Inflammatory macrophage (primary cell): ENCODE results near the gene TSC22D1.
"Not testable (repeated sequence)": the region's sequence is repeated elsewhere in the genome, so short reads cannot be mapped to it uniquely, and the experiment has no call there.

Source experiments
- DNase-seq, 2 donors: peaks; one replicate each; pipeline ENCODE4 v3.0.0-alpha.2; 2020 to 2022

The TSC22D1 gene

DNA sequence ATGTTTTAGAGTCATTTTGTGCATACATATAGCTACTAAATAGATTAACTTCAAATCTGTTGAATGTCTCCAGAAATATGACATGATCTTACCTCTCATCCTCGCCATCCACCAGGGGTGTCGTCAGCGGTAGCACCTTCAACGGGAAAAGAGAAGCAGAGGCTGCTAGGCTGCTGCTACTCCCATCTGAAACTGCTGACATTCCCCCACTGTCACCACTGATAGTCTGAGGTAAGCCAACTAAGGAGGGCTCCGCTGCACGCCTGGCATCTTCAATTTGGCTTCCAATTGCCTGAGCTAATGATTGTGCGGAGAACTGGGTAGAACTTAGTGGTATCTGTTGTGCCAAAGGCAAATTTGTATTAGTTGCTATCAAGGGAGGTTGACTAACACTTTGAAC lies 3.1 kb downstream of the TSC22D1 start:
- DNase-seq = no peak

DNA sequence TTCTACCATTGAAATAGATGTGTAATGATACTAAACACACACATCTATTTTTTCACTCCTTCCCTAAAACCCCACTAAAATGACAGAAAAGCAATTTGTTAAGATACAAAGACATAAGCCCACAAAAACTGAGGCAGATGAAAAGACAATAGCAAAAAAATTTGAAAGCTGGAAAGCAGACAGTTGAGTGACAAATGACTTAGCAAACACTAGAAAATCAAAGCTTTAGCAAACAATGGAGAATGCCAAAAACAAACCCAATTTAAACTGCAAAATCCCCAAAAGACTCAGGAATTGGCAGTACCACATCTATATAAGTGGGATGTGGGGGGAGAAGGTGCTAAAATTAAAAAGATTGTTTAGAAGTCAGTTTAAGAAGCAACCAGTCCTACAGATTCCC lies 9.5 kb downstream of the TSC22D1 start:
- DNase-seq = no peak

DNA sequence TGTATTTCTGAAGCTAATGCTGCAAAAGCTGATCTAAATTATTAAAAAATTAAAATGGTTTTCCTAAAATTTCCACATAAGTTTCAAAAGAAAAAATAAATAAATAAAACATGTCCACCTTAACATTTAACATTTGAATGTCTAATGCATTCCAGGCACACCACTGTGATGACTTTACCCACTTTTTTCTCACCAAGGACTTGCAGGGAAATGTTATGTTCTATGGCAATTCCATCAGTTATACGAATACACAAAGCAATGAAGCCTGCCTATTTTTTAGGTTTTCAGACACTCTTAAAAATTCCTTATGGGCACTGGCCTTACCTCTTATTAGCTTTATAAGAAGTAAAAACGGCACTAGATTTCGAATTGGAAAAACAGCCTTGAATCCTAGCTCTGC lies 10.2 kb downstream of the TSC22D1 start:
- no peak for DNase-seq

DNA sequence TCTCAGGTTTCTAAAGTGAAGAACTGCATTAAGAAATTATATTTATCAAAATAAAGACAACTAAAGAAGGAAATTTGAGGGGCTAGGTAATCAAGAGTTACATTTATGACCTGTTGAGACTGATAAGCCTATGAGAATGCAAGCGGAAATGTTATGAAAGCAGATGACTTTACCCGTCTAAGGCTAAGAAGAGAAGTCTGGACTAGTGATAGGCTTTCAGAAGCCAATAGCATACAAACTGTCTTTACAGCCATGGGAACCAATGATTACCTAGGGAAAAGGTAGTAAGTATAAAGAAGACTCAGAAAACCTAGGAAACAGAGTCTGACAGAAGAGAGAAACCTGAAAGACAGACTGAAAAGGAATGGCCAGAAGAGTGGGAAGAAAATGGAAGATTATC lies 11.2 kb downstream of the TSC22D1 start:
- DNase-seq = no peak

DNA sequence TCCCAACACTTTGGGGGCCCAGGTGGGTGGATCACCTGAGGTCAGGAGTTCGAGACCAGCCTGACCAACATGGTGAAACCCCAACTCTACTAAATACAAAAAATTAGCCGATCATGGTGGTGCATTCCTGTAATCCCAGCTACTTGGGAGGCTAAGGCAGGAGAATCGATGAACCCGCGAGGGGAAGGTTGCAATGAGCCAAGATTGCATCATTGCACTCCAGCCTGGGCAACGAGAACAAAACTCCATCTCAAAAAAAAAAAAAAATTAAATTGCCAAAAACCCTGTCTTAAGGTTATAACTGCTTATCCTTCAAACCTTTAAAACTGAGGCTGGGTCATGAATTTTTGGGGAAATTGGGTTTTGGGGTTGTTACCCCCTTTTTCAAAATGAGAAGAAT lies 13.3 kb downstream of the TSC22D1 start:
- not testable (repeated sequence) for DNase-seq

DNA sequence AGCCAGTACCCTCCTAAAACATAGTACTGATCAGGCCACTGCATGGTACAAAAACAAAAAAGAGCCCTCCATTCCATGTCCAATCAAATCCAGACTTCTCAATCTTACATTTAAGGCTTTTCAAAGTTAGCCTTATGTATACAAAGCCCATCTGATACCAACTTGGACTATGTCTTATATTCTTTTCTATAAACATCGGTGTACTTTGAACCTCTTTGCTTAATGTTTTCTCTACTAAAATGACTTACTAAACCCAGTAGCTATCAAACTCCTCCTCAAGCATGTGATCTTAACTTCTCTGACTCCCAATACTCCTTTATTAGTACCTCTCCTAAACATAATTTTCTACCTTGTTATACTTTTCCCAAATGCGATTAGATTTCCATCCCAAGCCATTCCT lies 14.8 kb downstream of the TSC22D1 start:
- DNase-seq = no peak

DNA sequence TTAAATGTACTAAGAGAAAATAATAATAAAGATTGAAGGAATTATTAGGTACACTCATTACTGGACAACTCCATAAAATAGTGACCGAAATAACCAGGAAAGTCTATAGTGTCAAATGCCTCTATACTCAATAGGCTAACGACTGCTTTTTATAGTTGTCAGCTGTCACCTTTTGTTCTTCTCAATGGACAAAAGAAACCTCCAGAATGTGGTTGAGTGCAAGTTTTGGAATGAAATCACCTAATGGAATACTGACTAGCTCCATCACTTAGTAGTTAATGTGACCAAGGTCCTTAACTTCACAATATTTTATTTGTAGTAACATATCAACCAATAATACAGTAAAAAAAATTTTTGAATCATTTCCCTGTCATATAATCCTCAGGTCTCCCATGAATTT lies 18.1 kb downstream of the TSC22D1 start:
- DNase-seq = no peak

DNA sequence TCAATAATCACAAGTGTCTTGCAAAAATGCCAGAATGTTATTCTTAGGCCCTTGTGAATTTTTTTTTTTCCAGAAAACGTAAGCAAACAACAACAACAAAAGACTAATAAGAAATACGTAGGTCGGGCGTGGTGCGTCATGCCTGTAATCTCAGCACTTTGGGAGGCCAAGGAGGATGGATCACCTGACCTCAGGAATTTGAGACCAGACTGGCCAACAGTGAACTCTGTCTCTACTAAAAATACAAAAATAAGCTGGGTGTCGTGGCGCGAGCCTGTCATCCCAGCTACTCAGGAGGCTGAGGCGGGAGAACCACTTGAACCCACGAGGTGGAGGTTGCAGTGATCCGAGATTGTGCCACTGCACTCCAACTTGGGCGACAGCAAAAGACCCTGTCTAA lies 20.9 kb downstream of the TSC22D1 start:
- DNase-seq = no peak

DNA sequence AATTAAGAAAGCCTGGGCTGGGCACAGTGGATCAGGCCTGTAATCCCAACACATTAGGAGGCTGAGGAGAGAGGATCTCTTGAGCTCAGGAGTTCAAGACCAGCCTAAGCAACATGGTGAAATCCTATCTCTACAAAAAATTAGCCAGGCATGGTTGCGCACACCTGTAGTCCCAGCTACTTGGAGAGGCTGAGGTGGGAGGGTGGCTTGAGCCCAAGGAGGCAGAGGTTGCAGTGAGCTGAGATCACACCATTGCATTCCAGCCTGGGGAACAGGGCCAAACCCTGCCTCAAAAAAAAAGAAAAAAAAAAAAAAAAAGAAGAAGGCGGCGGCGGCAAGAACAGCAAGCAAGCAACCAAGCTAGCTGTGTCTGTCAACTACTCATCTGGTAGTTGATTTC lies 26.7 kb downstream of the TSC22D1 start:
- no peak for DNase-seq

DNA sequence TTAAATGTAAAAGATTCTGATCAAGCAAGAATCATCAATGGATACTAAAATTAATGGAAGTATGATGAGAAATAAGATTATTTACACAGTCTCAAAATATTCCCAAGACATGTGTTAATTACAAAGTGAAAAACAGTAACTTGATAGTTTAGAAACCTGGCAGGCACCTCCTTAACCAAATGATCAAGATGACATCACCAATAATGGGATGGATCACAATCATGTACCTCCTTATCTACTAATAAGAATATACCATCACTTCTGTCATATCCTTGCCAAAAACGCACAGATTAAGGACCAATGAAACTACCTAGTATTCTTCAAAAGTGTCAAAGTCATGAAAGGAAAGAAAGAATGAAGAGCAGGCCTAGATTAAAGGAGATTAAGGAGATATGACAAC lies 30.0 kb downstream of the TSC22D1 start:
- DNase-seq = no peak

DNA sequence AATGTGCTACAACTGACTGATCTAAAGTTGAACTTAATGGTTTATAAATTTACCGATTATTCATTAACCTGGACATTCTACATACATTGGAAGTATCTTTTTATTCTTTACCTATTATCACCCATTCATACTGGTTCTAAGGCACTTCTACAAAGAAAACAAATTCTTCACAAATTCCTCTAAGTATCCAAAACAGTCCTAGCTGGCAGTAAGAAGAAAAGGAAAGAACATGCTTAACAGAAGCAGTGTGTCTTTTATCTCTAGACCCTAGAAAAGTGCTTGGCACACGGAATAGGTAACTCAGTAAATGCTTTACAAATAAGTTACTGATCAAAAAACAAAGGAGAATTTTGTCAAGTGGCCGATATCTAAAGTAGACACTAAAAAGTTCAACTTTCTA lies 32.8 kb downstream of the TSC22D1 start:
- DNase-seq = no peak

DNA sequence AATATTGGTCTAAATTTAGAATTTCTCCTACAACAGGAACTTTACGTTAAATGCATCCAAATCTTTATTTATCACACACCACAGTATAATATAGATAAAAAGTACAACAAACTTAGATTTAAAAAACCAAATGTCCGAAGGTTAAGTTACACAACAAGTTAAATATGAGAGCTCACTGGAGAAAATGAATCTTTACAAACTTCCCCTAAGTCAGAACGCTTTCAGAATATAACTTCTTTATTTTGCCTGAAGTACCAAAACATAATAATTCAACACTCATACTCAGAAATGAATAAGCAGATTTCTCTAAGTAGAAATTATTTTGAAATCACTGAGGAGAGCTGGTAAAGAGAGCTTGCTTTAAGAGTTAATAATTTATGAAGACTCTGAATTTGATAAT lies 33.8 kb downstream of the TSC22D1 start:
- DNase-seq = peak; percentile 4 to 26

DNA sequence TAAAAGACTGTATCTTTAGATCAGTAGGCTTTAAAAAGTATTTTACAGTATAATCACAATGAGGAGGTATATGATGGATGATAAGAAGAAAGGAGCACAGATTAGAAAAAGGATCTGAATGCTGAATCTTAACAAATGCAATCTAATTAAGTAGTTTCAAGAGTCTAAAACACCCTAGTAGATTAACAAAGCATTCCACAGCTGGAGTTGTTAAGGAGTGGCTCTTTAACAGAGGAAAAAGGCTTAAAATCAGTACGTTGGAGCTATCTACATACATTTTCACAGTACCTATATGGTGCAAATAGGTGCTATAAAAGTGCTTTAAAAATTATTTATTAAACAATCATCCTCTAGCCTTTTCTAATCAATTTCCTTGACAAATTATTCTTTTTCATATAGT lies 34.5 kb downstream of the TSC22D1 start:
- DNase-seq = no peak

DNA sequence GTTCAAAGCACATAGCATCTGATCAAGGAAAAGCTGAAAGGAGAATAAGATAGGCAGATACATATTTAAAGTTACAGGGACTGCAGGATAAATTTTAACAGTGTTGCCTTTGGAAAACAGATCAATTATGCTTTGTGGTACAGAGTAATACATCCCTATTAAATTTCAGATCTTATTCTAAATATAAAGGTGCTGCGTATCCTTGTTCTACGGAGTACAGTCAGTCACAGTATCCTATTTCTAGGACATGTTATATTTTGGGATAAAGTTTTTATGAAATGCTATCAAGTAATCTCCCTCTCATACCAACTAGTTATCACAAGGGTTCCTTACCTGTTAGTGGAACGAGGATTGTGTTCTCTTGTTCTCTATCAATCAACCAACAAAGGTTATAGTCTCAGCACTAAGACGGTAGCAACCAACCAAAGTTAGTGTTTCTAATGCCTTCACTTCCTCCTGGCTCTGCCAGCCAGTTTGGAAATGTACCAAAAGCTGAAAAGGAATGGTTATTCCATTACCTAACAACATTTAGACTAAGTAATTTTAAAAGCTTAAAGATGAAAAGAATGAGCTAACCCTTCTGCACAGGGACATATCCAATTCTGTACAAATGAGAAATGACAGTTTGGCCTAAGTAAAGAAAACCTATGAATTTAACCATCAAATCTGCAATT lies 35.2 kb downstream of the TSC22D1 start:
- DNase-seq = no peak

DNA sequence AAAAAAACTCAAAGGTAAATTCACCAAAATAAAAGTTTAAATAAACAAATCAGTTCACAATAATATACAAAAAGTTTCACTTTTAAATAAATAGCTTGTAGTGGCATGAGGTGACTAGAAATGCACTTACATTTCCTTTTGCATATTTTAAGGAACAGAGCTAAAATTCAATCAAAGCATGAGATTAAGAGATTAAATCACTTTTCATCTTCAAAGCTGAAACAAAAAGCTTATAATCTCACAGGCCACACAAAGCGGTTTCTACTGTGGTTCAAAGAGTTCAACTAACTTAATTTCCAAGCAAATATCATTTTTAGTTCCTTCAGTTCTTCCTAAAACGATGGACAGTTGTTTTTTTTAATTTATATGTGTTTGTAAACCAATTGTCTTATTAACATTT lies 38.9 kb downstream of the TSC22D1 start:
- no peak for DNase-seq

DNA sequence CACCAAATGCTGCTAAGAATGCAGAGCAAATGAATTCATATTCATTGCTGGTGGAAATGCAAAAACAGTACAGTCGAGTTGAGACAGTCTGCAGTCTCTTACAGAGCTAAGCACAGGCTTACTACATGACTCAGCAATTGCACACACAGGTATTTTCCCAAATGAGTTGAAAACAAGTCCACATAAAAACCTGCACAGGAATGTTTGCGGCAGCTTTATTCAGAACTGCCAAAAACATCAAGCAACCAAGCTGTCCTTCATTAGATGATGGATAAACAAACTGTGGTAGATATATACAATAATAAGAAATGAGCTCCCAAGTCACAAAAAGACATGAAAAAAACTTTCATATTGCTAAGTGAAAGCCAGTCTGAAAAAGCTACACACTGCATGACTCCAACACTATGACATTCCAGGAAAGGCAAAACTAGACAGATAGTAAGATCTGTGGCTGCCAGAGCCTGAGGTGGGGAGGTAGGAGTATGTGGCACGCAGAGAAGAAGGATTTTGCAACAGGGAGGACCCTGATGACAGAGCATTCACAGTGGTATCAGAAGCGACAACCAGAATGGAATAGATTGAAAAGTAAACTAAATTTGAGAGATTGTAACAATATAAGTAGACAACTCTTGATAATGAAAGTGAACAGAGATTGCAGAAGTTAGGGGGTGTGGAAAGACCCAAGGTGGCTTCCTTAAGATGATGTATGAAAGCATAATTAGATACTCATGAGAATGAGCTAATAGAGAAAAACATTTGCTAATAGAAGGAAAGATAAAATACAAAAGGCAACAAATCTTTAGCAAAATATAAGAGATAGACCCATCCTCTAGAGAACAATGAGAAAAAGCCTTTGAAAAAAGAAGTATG lies 52.7 kb downstream of the TSC22D1 start:
- DNase-seq = peak; percentile 38 to 47

DNA sequence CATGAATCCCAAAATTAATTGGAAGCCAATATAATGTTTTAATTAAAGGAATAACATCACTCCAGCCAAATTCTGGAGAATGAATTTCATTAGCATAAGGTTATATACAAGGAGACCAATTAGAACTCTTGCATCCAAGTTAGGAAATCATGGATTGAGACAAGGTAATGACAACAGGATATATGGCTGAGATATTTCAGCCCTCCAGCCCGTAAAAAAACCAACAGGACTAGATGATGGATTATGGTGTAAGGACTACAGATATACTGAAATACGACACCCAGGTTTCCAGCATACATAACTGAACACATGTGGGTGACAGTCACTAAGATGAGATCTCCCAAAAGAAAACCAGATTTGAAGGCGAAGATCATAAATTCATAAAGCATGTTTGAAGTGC lies 56.5 kb downstream of the TSC22D1 start:
- DNase-seq = no peak

DNA sequence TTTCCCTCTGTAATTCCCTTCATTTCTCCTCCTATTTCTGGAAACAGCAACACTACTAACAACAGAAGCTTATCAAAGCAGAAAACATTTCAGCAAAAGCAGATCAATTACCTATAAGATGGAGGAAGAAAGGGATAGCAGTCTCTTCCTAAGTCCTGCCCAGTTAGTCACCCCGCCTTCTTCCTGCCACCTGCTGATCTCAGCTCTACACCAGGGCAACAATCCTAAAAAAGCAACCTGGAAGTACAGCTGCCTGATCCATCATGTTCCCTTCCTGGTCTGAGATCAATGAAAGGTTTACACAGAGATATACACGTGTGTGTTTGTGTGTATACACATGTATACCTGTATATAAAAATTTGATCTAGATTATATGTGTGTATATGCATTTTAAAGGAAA lies 59.4 kb downstream of the TSC22D1 start:
- DNase-seq = no peak

DNA sequence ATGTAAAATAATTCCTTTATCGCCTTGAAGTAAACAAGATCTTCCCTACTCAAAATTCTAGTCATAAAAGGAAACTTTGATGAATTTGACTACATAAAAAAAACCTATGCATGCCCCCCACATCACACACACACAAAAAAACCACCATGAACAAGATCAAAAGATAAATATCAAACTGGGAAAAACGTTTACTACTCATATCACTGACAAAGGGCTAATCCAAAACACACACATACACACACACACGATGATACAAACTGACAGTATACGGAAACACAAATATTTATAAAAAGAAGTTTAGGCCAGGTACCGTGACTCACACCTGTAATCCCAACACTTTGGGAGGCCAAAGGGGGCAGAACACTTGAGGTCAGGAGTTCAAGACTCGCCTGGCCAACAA lies 61.9 kb downstream of the TSC22D1 start:
- no peak for DNase-seq

DNA sequence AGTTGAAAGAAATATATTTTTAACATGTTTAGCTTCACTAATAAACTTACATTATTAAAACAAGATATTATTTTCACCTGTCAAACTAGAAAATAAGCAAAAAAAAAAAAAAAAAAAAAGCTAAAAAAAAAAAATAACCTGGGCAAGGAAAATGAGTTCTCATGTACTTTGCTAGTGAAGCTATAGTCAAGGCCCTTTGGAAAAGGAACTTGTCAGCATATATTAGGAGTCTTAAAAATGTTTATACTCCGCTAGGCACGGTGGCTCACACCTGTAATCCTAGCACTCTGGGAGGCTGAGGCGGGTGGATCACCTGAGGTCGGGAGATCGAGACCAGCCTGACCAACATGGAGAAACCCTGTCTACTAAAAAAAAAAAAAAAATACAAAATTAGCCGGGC lies 66.3 kb downstream of the TSC22D1 start:
- not testable (repeated sequence) for DNase-seq

DNA sequence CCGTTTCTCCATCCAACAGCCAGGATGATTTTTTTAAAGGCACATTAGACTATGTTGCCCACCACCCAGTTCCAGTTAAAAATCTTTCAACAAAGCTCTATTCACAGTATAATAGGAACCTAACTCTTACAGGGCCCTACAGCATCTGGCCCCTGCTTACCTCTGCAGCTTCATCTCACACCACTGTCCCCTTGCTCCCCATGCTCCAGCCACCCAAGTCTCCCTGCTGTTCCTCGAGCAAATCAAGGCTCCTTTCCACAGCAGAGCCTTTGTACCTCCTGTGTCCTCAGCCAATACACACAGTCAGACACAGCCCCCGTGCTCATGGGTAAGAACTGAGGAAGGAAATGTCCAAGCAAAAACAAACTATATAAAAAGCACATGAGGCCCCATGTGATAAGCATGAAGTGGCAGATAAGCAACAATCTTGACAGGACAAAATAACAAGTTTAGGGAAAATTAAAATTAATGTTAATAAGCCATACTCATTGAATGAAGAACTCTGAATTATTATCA lies 67.5 kb downstream of the TSC22D1 start:
- no peak for DNase-seq

DNA sequence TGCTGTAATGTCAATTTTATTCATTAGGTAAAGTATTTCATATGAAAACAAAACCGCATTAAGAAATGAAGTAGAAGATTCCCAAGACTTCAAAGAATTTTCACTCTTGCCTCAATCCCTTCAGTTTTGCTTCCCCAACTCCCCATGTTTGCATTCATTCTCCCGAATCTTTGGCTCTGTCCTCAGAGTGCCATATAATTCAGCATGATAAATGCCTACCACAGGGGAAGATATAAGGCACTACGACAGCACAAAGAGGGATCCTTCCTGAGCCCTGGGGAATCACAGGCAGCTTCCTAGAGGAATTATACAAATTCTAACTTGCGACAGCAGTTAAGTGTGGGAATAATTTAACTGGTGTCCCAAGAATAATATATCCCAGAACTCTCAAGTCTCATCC lies 68.5 kb downstream of the TSC22D1 start:
- no peak for DNase-seq

DNA sequence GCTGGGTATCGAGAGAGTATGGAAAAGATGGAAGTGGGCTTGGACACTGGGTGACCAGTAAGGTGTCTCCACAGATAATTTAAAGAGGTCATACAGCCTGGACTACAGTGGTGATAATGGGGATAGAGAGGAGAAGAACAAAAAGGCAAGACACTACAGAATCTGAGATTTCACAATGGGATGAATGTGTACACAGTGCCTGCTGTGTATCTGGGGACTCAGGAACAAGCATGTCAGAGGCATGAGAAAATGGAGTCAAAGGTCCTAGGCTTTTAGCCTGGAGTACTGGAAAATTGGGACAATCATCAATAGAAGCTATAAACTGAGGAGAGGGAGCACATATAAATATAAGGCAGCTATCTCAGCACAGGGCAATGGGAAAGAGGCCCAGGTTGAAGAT lies 69.4 kb downstream of the TSC22D1 start:
- no peak for DNase-seq

DNA sequence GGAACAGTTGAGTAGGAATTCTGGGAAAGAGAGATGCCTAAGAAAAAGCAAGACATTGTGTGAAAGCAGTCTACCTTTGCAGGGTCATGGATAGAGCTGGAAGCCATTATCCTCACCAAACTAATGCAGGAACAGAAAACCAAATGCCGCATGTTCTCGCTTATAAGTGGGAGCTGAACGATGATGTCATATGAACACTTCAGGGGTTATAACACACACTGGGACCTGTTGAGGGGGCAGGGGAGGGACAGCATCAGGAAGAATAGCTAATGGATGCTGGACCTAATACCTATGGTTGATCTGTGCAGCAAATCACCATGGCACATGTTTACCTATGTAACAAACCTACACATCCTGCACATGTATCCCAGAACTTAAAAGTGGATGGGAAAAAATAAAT lies 69.9 kb downstream of the TSC22D1 start:
- no peak for DNase-seq
